GM04503 (cell line): Measurements from ENCODE around the gene RPS6KL1.

ENCODE experiments used
- DNase-seq: peaks from one replicate; pipeline ENCODE4 v3.0.0-alpha.2; 2012; ENCODE audit warnings: low read depth

Gene RPS6KL1

DNA sequence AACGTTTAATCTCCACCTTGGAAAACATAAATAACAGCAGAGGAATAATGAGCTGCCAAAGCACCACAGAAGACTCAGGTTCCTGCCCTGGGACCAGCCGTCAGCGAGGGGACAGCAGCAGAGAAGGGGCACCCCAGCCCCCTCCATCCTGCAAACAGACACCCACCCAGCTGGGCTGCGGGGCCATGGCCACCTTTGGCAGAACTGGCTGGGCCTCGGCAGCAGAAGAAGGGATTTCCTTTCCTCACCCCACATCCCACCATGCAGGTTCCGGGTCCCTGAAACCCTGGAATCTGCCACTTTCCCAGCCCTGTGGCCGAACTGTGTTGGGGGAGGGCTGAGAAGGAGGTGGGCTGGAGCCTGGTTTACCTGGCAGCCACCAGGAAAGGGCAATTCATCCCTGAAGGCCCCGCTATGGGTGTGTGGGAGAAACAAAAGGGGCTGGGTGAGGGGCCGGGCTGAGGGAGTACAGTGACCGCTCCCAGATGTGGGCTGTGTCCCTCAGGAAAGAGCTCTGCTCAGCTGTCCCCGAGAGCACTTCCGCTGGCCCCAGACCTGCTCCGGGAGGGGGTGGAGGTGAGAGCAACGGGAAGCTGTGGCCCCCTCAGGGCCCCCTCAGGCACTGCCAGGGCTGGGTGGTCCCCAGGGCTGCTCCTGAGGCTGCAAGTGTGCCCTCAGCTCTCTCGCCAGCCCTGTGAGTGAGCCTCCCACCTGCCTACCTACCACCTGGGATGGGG lies 28.6 kb upstream of the RPS6KL1 start:
- no peak for DNase-seq

DNA sequence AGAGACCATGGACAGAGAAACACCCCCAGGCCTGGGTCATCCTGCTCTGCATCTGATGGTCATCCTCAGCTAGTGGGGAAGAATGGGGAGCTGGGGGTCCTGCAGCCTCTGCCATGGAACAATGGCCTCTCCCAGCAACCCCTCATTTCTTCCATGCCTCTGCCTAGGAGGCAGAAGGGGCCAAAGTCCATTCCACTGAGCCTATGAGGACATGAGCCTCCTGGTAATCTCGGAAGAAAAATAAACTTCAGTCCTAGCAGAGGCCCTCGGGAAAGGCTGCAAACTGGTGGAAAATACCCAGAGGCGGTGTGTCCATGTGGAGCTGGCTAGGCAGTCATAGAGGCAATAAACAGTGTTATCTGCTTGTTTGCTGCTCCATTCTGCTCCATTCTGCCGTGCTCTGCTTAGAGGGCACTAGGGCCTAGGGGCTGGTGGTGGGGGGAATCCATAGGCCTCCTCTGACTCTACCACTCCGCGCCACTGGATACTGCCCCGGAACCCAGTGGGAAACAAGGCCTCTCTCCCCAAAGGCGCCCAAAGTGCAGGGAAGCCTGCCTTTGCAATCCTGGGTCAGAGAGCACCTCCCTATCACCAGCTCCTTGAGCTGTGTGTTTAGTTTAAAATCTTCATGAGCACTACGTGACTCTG lies 27.9 kb upstream of the RPS6KL1 start:
- no peak for DNase-seq

DNA sequence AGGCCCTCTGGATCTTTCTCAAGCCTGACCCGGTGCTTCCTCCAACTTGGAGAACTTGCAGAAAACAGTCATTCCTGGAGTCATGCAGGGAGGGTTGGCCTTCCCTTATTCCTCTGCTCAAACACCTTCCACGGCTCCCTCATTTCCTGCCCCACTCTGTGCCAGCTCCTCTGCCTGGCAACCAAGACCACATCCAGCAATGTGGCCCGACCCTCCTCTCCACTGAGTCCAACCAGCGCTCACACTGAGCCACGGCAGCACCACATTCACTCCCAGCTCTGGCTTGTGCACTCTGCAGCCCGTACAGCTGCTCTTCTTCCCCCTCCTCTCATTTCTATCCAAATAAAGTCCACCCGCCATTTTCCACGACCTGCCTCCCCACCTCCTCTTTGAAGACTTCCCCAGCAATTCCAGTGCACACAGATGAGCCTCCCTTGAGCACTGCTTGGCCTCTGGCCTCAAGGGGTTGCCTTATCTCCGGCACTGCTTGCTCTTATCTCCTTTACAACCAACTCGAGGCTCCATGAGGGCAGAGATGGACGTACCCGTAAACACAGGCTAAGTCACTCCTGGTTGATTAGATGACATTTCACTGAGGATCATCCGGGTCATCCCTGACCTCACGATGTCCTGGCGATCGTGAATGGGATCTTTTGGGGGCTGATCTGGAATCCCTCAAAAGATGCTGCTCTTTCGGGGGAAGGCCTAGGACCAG lies 27.0 kb upstream of the RPS6KL1 start:
- DNase-seq: no peak

DNA sequence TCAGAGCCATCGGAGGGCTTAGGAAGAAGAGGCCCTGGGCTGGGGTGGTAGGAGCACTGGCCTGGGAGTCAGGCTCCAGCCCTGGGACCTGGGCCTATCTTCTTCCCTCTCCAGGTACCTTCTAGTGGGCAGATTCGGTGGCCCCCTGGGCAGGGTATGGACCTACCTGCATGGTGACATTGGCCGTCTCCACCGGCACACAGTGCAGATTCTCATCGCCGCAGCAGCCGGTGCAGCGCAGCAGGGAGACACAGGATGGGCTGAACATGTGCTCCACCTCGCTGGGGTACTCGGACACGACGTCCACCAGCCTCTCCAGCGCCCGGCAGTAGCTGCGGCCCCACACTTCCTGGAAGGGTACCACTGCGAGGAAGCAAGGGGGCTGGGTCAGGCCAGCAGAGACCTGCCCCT lies 26.1 kb upstream of the RPS6KL1 start:
- DNase-seq: no peak

DNA sequence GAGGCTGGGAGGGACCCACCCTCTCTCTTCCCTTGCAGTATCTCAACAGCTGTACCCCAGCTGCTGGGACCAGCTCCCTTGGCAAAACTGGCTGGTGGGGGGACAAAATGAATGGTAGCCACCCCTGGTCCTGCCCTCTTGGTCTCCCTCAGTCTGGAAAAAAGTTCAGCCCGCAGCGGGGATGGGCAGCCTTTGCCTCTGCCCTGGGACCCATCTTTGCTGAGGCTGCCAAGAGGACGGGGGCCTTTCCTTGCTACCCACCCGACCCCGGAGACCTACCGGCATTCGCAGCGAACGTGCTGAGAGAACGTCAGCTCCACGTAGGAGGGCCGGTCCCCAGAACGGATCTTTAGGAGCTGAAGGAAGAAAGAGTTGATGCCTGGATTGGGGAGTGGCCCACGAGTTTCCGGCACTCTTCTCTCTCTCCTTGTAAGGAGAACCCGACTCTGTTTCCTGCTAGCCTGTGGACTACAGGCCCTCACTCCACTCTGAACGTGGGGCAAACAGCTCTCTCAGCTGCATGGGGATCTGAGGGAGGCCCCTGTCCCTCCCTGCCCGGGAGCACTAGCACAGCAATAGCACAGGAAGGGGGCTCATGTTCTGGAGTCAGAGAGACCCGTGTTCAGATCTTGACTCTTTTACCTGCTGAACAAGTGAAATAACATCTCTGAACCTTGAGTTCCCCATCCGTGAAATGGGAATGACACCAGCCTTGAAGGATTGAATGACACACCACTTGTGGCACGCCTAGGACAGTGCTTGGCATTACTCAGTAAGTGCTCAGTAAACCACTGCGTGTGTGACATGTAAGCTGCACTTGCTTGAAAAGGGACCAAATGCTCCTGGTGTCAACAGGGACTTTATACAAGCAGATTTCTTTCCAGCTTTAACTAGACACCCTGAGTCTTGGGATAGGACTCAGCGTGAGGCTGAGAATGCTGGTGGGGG lies 25.4 kb upstream of the RPS6KL1 start:
- DNase-seq: no peak

DNA sequence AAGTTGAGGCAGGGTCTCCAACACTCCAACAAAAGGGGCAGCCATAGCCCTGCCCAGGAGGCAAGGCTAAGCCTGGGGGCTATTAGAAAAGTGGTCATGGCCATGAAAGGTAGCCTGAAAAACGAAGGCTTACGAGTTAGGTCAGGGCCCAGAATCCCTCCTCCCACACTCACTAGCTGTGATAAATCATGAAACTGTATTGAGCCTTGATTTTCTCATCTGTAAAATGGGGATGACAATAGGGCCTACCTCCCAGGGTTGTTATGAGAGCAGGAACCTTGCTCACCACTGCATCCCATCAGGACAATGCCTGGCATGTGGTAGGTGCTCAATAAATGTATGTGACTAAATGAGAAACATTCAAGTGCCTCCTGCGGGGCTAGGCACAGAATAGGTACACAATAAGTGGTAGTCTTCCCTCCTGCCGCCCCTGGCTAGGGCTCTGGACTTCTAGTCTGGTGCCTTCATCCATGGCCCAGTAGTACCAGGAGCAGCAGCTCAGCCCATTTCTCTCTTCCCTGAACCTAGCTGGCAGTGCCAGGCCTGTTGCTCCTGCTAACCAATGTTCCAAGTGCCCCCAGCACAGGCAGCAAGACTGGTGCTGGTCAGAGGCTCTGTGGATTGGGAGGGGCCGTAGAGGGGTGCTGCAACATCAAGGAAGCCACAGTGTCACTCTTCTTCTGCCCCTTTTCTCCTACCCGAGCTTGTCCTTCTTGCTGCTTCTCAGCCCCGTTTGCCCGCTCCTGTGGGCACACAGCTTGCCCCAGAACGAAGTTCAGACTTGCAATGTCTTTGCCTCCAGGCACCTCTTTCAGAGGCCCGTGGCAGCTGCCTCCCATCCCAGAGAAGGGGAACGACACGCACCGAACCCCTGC lies 24.5 kb upstream of the RPS6KL1 start:
- DNase-seq: no peak

GRCh38 chr14:74946659-74947281 lies 23.7 kb upstream of the RPS6KL1 start:
- DNase-seq: no peak

- no peak for DNase-seq
Measured at GRCh38 chr14:74945852-74946658, 23.0 kb upstream of the RPS6KL1 start.

- DNase-seq: no peak
Measured at GRCh38 chr14:74945261-74945851, 22.3 kb upstream of the RPS6KL1 start.

DNA sequence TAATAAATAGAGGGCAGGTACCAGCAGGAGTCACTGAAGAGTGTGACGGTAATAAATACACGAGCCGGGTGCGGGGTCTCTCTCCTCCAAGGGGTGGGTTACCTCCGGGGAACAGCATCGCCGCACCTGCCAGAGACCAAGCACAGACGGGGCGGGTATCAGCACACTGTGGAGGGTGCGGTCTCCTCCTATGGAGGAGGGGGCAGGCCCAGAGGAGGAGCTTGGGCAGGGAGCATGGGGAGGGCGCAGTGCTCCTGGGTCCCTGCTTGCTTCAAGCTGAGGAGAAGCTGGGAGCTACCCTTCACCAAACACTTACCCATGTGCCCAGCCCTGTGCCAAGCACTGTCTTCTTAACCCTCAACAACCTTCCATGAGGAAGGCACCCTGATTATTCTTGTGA lies 19.5 kb upstream of the RPS6KL1 start:
- DNase-seq: no peak

DNA sequence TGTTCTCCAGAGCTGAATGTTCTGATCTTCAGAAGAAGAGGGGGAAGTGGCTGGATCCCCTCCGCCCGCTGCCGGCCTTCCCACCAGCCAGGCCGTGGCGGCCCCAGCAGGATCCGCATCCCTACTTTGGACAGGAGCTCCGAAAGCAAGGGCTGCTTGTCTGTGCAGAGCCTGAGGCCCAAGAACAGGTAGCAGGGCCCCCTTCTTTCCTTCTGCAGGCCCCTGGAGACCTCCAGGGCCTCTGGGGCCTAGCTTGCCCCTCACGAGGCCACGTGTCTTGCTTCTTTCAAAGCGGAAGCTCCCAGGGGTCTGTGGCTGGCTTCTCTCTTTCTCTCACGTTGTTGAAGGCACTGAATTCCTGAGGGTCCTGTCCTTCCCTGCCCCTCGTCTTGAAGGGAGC lies 19.1 kb upstream of the RPS6KL1 start:
- DNase-seq: no peak

DNA sequence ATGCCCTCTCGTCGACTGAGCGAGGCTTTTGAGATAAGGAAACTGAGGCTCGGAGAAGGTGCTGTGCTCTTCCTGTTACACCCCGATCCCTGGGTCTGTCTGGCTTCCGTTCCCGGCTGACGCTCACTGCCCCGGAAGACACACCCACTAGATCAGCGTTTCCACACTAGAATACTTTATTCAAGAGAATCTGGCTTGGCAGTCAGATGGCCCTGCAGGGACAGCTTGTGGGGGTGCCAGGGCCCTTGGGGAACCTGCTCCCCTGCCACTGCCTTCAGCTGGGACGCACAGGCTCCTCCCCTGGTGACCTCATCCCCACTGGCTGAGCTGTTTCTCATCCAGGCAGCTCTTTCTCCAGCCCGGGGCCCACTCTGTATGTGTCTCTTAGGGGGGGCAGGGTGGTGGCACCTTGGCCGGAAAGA lies 18.6 kb upstream of the RPS6KL1 start:
- no peak for DNase-seq

- no peak for DNase-seq
Measured at GRCh38 chr14:74940956-74941565, 18.0 kb upstream of the RPS6KL1 start.

- no peak for DNase-seq
Measured at GRCh38 chr14:74938531-74939495, 15.8 kb upstream of the RPS6KL1 start.

- DNase-seq: no peak
Measured at GRCh38 chr14:74937171-74937570, 14.1 kb upstream of the RPS6KL1 start.

- DNase-seq: no peak
Measured at GRCh38 chr14:74936731-74937130, 13.7 kb upstream of the RPS6KL1 start.

- no peak for DNase-seq
Measured at GRCh38 chr14:74936151-74936550, 13.1 kb upstream of the RPS6KL1 start.

GRCh38 chr14:74935360-74935680 lies 12.3 kb upstream of the RPS6KL1 start:
- no peak for DNase-seq
